ENCODE measurements around the gene SCYL1. TPM values are rescaled to one million over a fixed set of nuclear protein-coding genes. Genes with fewer than 3 reads are reported as not detected.
"Not testable (repeated sequence)": the region's sequence is repeated elsewhere in the genome, so short reads cannot be mapped to it uniquely, and the experiment has no call there.

SCYL1 gene
- polyA plus RNA-seq, 3 donors from 2014 or later: 17.8 to 52.5 (median 23.3) TPM

GRCh38 chr11:65505466-65506289, 19.2 kb upstream of the SCYL1 start:
- peaks cover 0 to 31% (median 30%) of the 10 kb centered on the region in 3 donors for H3K36me3 Mint-ChIP-seq
- peaks cover 13 to 40% (median 32%) of the 10 kb centered on the region in 3 donors for H3K27me3 Mint-ChIP-seq (ENCODE audit: low read depth in 3 of 3)
- H3K9me3 Mint-ChIP-seq: no peaks in the 10 kb centered on the region
- no peak overlapping the region for H3K4me3 Mint-ChIP-seq
- H3K4me1 Mint-ChIP-seq: peaks cover 60 to 70% of the 10 kb centered on the region in 2 donors
- H3K27ac Mint-ChIP-seq: peak overlapping the region in 5 of 6 donors; percentile 83 to 90 (median 87)
- peak in 1 of 3 donors; percentile 22 for DNase-seq

- H3K9me3 Mint-ChIP-seq: no peaks in the 10 kb centered on the region
- DNase-seq: peak in 2 of 3 donors; percentile 25 to 34
- peaks cover 13 to 40% (median 32%) of the 10 kb centered on the region in 3 donors for H3K27me3 Mint-ChIP-seq (ENCODE audit: low read depth in 3 of 3)
- H3K4me3 Mint-ChIP-seq: no peak overlapping the region
- H3K4me1 Mint-ChIP-seq: peaks cover 60 to 72% of the 10 kb centered on the region in 2 donors
- peaks cover 0 to 31% (median 30%) of the 10 kb centered on the region in 3 donors for H3K36me3 Mint-ChIP-seq
- H3K27ac Mint-ChIP-seq: peak overlapping the region in 5 of 6 donors; percentile 83 to 90 (median 87)
Measured at GRCh38 chr11:65506290-65506771, 18.6 kb upstream of the SCYL1 start.

- H3K36me3 Mint-ChIP-seq: peaks cover 0 to 31% (median 30%) of the 10 kb centered on the region in 3 donors
- peaks cover 58 to 66% of the 10 kb centered on the region in 2 donors for H3K4me1 Mint-ChIP-seq
- peaks cover 9 to 40% (median 32%) of the 10 kb centered on the region in 3 donors for H3K27me3 Mint-ChIP-seq (ENCODE audit: low read depth in 3 of 3)
- DNase-seq: peak in 2 of 3 donors; percentile 32 to 35
- no peak overlapping the region for H3K4me3 Mint-ChIP-seq
- H3K27ac Mint-ChIP-seq: peak overlapping the region in 5 of 6 donors; percentile 83 to 90 (median 87)
- H3K9me3 Mint-ChIP-seq: no peaks in the 10 kb centered on the region
Measured at GRCh38 chr11:65506772-65507505, 17.9 kb upstream of the SCYL1 start.

GRCh38 chr11:65512311-65512710, 12.6 kb upstream of the SCYL1 start:
- H3K4me3 Mint-ChIP-seq, H3K27ac Mint-ChIP-seq, DNase-seq, H3K9me3 Mint-ChIP-seq, H3K36me3 Mint-ChIP-seq: not testable (repeated sequence)
- Mint-ChIP-seq H3K4me1 (peaks cover 13 to 17% of the 10 kb centered on the region in 2 donors), H3K27me3 (ENCODE audit: low read depth in 3 of 3) (peaks cover 3 to 22% (median 20%) of the 10 kb centered on the region in 3 donors)

- Mint-ChIP-seq H3K9me3 (no peaks in the 10 kb centered on the region), H3K4me3 (no peak overlapping the region)
Measured at GRCh38 chr11:65516135-65516968, 8.5 kb upstream of the SCYL1 start.

GRCh38 chr11:65518941-65519549, 5.8 kb upstream of the SCYL1 start:
- not testable (repeated sequence) for H3K4me1 Mint-ChIP-seq, H3K36me3 Mint-ChIP-seq, H3K27ac Mint-ChIP-seq, H3K9me3 Mint-ChIP-seq, H3K4me3 Mint-ChIP-seq, DNase-seq
- H3K27me3 Mint-ChIP-seq (ENCODE audit: low read depth in 3 of 3): peaks cover 3 to 11% (median 9%) of the 10 kb centered on the region in 3 donors

More at GRCh38 chr11:65516135-65516968, 8.5 kb upstream of the SCYL1 start:
- Mint-ChIP-seq H3K27ac (peak overlapping the region in 5 of 6 donors; percentile 8 to 76 (median 72)), H3K36me3 (no peaks in the 10 kb centered on the region), H3K27me3 (ENCODE audit: low read depth in 3 of 3) (peaks cover 3 to 11% (median 9%) of the 10 kb centered on the region in 3 donors), H3K4me1 (peaks cover 0 to 2% of the 10 kb centered on the region in 2 donors)
- DNase-seq: peak in 1 of 3 donors; percentile 20

- H3K36me3 Mint-ChIP-seq; DNase-seq; H3K4me3 Mint-ChIP-seq; H3K27me3 Mint-ChIP-seq (ENCODE audit: low read depth in 3 of 3); H3K9me3 Mint-ChIP-seq: not testable (repeated sequence)
- peaks cover 20 to 21% of the 10 kb centered on the region in 2 donors for H3K4me1 Mint-ChIP-seq
- H3K27ac Mint-ChIP-seq: peak overlapping the region in 1 of 6 donors; percentile 19
Measured at GRCh38 chr11:65521777-65522521, 2.9 kb upstream of the SCYL1 start.

GRCh38 chr11:65522718-65523630, 1.9 kb upstream of the SCYL1 start:
- H3K36me3 Mint-ChIP-seq; H3K9me3 Mint-ChIP-seq; H3K27me3 Mint-ChIP-seq (ENCODE audit: low read depth in 3 of 3); DNase-seq: not testable (repeated sequence)
- H3K4me1 Mint-ChIP-seq: peaks cover 20 to 21% of the 10 kb centered on the region in 2 donors
- peak overlapping the region in 3 of 6 donors; percentile 13 to 60 (median 40) for H3K27ac Mint-ChIP-seq
- H3K4me3 Mint-ChIP-seq: peak overlapping the region in 2 of 5 donors; percentile 9 to 12

GRCh38 chr11:65523631-65523968, 1.3 kb upstream of the SCYL1 start:
- not testable (repeated sequence) for DNase-seq; H3K9me3 Mint-ChIP-seq; H3K27me3 Mint-ChIP-seq (ENCODE audit: low read depth in 3 of 3); H3K4me3 Mint-ChIP-seq; H3K36me3 Mint-ChIP-seq
- peak overlapping the region in 3 of 6 donors; percentile 13 to 74 (median 25) for H3K27ac Mint-ChIP-seq
- H3K4me1 Mint-ChIP-seq: peaks cover 20 to 21% of the 10 kb centered on the region in 2 donors

- Mint-ChIP-seq H3K27ac (peak overlapping the region; percentile 23 to 85 (median 73)), H3K27me3 (ENCODE audit: low read depth in 3 of 3) (peaks cover 0 to 3% (median 1%) of the 10 kb centered on the region in 3 donors), H3K4me3 (peak overlapping the region in 2 of 5 donors; percentile 9 to 30), H3K9me3 (no peaks in the 10 kb centered on the region), H3K36me3 (peaks cover 0 to 3% (median 0%) of the 10 kb centered on the region in 3 donors), H3K4me1 (peaks cover 20 to 21% of the 10 kb centered on the region in 2 donors)
- no peak for DNase-seq
Measured at GRCh38 chr11:65524014-65524740, 706 bp upstream of the SCYL1 start.

Measured in immature natural killer cell (primary cell).